Activated CD4-positive, CD25-positive, alpha-beta regulatory T cell (primary cell): ENCODE measurements around the gene FGA.

Source experiments
- DNase-seq, 4 experiments: peaks; one replicate each; lab custom pipeline; 2025; lab: John Stamatoyannopoulos, UW

The FGA gene

GRCh38 chr4:154590329-154591006, at the start of gene FGA:
Gene FGA (minus strand): TSS chr4:154590742. CDS start chr4:154590687, 55 bp downstream.
- DNase-seq = no peak

GRCh38 chr4:154634058-154634457, 43.5 kb upstream of the FGA start:
- DNase-seq = no peak

- no peak for DNase-seq
Measured at GRCh38 chr4:154631828-154632227, 41.3 kb upstream of the FGA start.

- no peak for DNase-seq
Measured at GRCh38 chr4:154630324-154630723, 39.8 kb upstream of the FGA start.

GRCh38 chr4:154626793-154627484, 36.4 kb upstream of the FGA start:
- peak in 2 of 4 experiments; percentile 1 to 11 for DNase-seq

GRCh38 chr4:154625971-154626370, 35.4 kb upstream of the FGA start:
- no peak for DNase-seq

GRCh38 chr4:154623995-154624394, 33.5 kb upstream of the FGA start:
- no peak for DNase-seq

- no peak for DNase-seq
Measured at GRCh38 chr4:154623436-154623835, 32.9 kb upstream of the FGA start.

- DNase-seq = no peak
Measured at GRCh38 chr4:154622598-154622997, 32.1 kb upstream of the FGA start.

- DNase-seq = no peak
Measured at GRCh38 chr4:154620111-154620510, 29.6 kb upstream of the FGA start.

GRCh38 chr4:154618708-154619315, 28.3 kb upstream of the FGA start:
- DNase-seq = peak; percentile 1 to 4 (median 3)

- no peak for DNase-seq
Measured at GRCh38 chr4:154617820-154618317, 27.3 kb upstream of the FGA start.

- no peak for DNase-seq
Measured at GRCh38 chr4:154616731-154617130, 26.2 kb upstream of the FGA start.

GRCh38 chr4:154616287-154616686, 25.7 kb upstream of the FGA start:
- DNase-seq = no peak

- DNase-seq = no peak
Measured at GRCh38 chr4:154615211-154615610, 24.7 kb upstream of the FGA start.

- no peak for DNase-seq
Measured at GRCh38 chr4:154614306-154614705, 23.8 kb upstream of the FGA start.

GRCh38 chr4:154612472-154613414, 22.2 kb upstream of the FGA start, which contains the start of gene FGG:
Gene FGG (minus strand): TSS chr4:154612656. CDS start chr4:154612609, 47 bp downstream.
- DNase-seq = no peak

GRCh38 chr4:154611833-154612232, 21.3 kb upstream of the FGA start:
- no peak for DNase-seq

GRCh38 chr4:154610582-154610981, 20.0 kb upstream of the FGA start:
- no peak for DNase-seq

- DNase-seq = no peak
Measured at GRCh38 chr4:154609532-154609931, 19.0 kb upstream of the FGA start.

GRCh38 chr4:154608361-154609252, 18.1 kb upstream of the FGA start:
- DNase-seq = no peak
